Thoracic aorta (tissue), 2 donors: ENCODE measurements around the gene AOAH. TPM values are rescaled to one million over a fixed set of nuclear protein-coding genes. Genes with fewer than 3 reads are reported as not detected.

ENCODE experiments used
- ATAC-seq: fragments of 150-250 bp; one replicate; pipeline ENCODE4 v1.8.0; 2017; ENCODE audit warnings: low read depth; ENCODE audit not compliant: insufficient number of reproducible peaks, low FRiP score
- DNase-seq: peaks from one replicate; pipeline ENCODE4 v3.0.0-alpha.2; 2020; ENCODE audit warnings: low spot score
- H3K27ac ChIP-seq, 2 donors: fragments of 200-600 bp; sonication (generic); 1 replicate in 1 of 2; 2 replicates in 1 of 2; pipeline ENCODE4 v1.5.1; 2016; ENCODE audit warnings: mild to moderate bottlenecking in 2 of 2, moderate library complexity in 2 of 2
- H3K27me3 ChIP-seq: fragments of 200-600 bp; sonication (generic); replicated peaks from 2 replicates; pipeline ENCODE4 v1.6.0; 2016; ENCODE audit warnings: mild to moderate bottlenecking; ENCODE audit not compliant: insufficient read depth
- H3K36me3 ChIP-seq: fragments of 200-600 bp; sonication (generic); one replicate; pipeline ENCODE4 v1.5.1; 2016
- H3K4me1 ChIP-seq, 2 donors: fragments of 200-600 bp; sonication (generic); 1 replicate in 1 of 2; 2 replicates in 1 of 2; pipeline versions ENCODE4 v1.5.1 to v1.6.0; 2016; ENCODE audit warnings: low read depth in 2 of 2, mild to moderate bottlenecking in 1 of 2; ENCODE audit not compliant: control insufficient read depth in 1 of 2
- H3K4me3 ChIP-seq: fragments of 200-600 bp; sonication (generic); 2 replicates; pipeline ENCODE4 v1.5.1; 2016; ENCODE audit warnings: mild to moderate bottlenecking
- H3K9me3 ChIP-seq: fragments of 200-600 bp; sonication (generic); 2 replicates; pipeline ENCODE4 v1.5.1; 2016
- CTCF ChIP-seq: fragments of 200-600 bp; sonication (generic); IDR thresholded peaks from one replicate; pipeline ENCODE4 v1.5.1; 2019; ENCODE audit warnings: antibody characterized with exemption
- total RNA-seq, 2 donors: library from RNA; depleted of rRNA; stranded (reverse); fragments of >200 nt; gene quantifications; one replicate each; pipeline versions ENCODE4 v1.1.0 to v1.2.3, GENCODE V29; 2016

The AOAH gene
- total RNA-seq, 2 donors from 2014 or later = 20.2 to 22.6 TPM

DNA sequence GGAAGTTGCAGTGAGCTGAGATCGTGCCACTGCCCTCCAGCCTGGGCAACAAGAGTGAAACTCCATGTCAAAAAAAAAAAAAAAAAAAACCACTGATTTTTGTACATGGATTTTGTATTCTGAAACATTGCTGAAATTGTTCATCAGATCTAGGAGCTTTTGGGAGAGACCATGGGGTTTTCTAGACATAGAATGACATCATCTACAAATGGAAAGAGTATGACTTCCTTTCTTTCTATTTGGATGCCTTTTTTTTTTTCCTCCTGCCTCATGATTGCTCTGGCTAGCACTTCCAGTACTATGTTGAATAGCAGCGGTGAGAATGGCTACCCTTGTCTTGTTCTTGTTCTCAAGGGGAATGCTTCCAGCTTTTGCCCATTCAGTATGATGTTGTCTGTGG lies 245.5 kb downstream of the AOAH start:
- no peak overlapping the region for H3K27ac ChIP-seq
- no peaks in the 10 kb centered on the region for H3K9me3 ChIP-seq
- H3K27me3 ChIP-seq = no peaks in the 10 kb centered on the region
- H3K4me3 ChIP-seq = no peak overlapping the region
- no peaks in the 10 kb centered on the region for H3K4me1 ChIP-seq
- no peak for TF ChIP-seq CTCF
- DNase-seq (no peak), ATAC-seq (no peak)
- no peaks in the 10 kb centered on the region for H3K36me3 ChIP-seq

- no peaks in the 10 kb centered on the region for H3K9me3 ChIP-seq
- H3K27me3 ChIP-seq = no peaks in the 10 kb centered on the region
- no peak overlapping the region for H3K4me3 ChIP-seq
- no peak overlapping the region for H3K27ac ChIP-seq
- ATAC-seq (no peak), DNase-seq (no peak)
- H3K36me3 ChIP-seq = no peaks in the 10 kb centered on the region
- H3K4me1 ChIP-seq = peaks cover 0 to 12% of the 10 kb centered on the region in 2 donors
- TF ChIP-seq CTCF = no peak
Observed at GRCh38 chr7:36475381-36475780, 248.9 kb downstream of the AOAH start.

DNA sequence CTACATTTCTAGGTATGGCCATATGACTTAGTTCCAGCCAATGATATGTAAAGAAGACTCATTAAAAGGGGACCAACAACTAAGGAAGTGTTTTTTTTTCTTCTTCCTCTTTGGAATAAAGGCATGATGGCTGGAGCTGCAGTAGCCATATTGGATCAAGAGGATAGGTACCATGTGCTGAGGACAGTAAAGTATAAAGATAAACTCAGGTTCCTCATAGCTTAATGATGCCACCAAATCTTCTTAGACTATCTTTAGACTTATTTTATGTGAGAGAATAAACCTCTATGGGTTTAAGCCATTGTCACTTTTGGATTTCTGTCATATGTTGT lies 249.3 kb downstream of the AOAH start:
- TF ChIP-seq CTCF = no peak
- no peak for ATAC-seq
- no peak for DNase-seq

GRCh38 chr7:36474283-36475010 lies 249.8 kb downstream of the AOAH start:
- TF ChIP-seq CTCF = no peak
- no peak for ATAC-seq
- H3K27me3 ChIP-seq = no peaks in the 10 kb centered on the region
- peaks cover 0 to 17% of the 10 kb centered on the region in 2 donors for H3K4me1 ChIP-seq
- H3K9me3 ChIP-seq = no peaks in the 10 kb centered on the region
- no peaks in the 10 kb centered on the region for H3K36me3 ChIP-seq
- no peak overlapping the region for H3K4me3 ChIP-seq
- H3K27ac ChIP-seq = no peak overlapping the region
- no peak for DNase-seq

More for the DNA sequence above, 249.3 kb downstream of the AOAH start:
- no peak overlapping the region for H3K4me3 ChIP-seq
- H3K27me3 ChIP-seq = no peaks in the 10 kb centered on the region
- no peaks in the 10 kb centered on the region for H3K9me3 ChIP-seq
- H3K27ac ChIP-seq = no peak overlapping the region
- peaks cover 0 to 12% of the 10 kb centered on the region in 2 donors for H3K4me1 ChIP-seq
- H3K36me3 ChIP-seq = no peaks in the 10 kb centered on the region

DNA sequence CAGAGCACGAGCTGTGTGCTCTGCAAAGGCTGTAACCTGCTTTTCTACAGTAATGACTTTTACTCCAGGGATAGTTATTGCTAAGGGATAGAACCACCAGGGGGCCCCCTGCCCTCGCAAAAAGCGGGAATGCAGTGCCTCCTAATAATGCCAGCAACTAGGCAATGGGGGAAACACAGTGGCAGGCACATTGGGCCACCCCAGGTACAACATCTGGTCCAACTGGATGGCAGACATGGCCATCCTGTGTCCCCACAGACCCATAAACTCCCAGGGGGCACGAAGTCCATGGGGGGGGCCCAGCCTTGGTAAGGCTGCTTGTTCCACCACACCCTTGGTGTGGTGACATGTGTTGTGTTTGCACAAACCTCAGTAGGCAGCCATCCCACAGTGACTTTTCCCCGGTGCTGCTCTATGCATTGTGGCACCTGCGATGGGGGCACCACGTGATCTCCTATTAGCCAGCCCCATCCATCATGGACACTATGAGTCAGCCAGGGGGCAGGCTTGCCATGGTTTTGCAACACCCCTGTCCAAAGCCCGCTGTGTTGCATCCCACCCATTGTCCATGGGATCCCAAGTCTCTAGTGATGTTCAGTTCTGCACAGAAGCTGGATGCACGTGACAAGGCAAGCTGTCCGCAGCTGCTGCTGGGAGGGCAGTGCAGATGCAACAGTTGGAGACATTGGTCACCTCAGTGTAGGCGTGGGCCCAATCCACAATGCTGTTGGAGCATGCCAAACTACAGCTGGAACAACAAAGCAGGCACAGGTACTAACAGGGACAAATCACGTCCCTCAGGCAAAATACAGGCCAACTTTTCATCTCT lies 250.6 kb downstream of the AOAH start:
- no peak overlapping the region for H3K4me3 ChIP-seq
- H3K27ac ChIP-seq = no peak overlapping the region
- H3K9me3 ChIP-seq = no peaks in the 10 kb centered on the region
- no peak for TF ChIP-seq CTCF
- H3K36me3 ChIP-seq = no peaks in the 10 kb centered on the region
- peaks cover 7 to 25% of the 10 kb centered on the region in 2 donors for H3K4me1 ChIP-seq
- ATAC-seq (no peak), DNase-seq (no peak)
- H3K27me3 ChIP-seq = no peaks in the 10 kb centered on the region
